DOHH2 (cell line): ENCODE measurements around the gene WFDC10B.

Experiments
- EZH2phosphoT487 ChIP-seq: fragments of 200-600 bp; sonication (generic); IDR thresholded peaks from 2 replicates; pipeline ENCODE4 v1.6.1; 2017; ENCODE audit warnings: borderline replicate concordance, mild to moderate bottlenecking, antibody characterized with exemption, low read length, moderate library complexity, mixed read lengths
- TF ChIP-seq, protein P1 (sequence below): fragments of 200-600 bp; sonication (generic); IDR thresholded peaks from one replicate; pipeline ENCODE4 v1.5.1; 2014; ENCODE audit warnings: antibody characterized with exemption, mild to moderate bottlenecking, low read depth, low read length; ENCODE audit not compliant: poor library complexity, severe bottlenecking

DNA sequence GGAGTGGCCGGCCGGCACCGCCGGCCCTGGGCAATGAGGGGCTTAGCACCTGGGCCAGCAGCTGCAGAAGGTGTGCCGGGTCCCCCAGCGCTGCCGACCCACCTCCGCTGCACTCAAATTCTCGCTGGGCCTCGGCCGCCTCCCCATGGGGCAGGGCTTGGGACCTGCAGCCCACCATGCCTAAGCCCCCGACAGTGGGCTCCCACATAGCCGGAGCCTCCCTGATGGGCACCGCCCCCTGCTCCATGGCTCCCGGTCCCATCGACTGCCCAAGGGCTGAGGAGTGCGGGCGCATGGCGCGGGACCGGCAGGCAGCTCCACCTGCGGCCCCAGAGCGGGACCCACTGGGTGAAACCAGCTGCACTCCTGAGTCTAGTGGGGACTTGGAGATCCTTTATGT is 31.2 kb upstream of the WFDC10B start:
- TF ChIP-seq, protein P1, sequence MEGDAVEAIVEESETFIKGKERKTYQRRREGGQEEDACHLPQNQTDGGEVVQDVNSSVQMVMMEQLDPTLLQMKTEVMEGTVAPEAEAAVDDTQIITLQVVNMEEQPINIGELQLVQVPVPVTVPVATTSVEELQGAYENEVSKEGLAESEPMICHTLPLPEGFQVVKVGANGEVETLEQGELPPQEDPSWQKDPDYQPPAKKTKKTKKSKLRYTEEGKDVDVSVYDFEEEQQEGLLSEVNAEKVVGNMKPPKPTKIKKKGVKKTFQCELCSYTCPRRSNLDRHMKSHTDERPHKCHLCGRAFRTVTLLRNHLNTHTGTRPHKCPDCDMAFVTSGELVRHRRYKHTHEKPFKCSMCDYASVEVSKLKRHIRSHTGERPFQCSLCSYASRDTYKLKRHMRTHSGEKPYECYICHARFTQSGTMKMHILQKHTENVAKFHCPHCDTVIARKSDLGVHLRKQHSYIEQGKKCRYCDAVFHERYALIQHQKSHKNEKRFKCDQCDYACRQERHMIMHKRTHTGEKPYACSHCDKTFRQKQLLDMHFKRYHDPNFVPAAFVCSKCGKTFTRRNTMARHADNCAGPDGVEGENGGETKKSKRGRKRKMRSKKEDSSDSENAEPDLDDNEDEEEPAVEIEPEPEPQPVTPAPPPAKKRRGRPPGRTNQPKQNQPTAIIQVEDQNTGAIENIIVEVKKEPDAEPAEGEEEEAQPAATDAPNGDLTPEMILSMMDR: no peak
- TF ChIP-seq EZH2phosphoT487: no peak
